OCI-LY7 (cell line): Measurements from ENCODE around the gene ADGRF4.

Experiments used
- EZH2phosphoT487 ChIP-seq: fragments of 200-600 bp; sonication (generic); IDR thresholded peaks from 2 replicates; pipeline ENCODE4 v1.6.1; 2018; ENCODE audit warnings: low read depth, borderline replicate concordance, mild to moderate bottlenecking, mixed run types, antibody characterized with exemption, low read length, moderate library complexity, mixed read lengths
- TF ChIP-seq, protein P1 (sequence below): fragments of 200-600 bp; sonication (generic); conservative IDR thresholded peaks from 2 replicates; pipeline ENCODE4 v1.5.1; 2014; ENCODE audit warnings: mild to moderate bottlenecking, antibody characterized with exemption, low read length, moderate library complexity, mixed read lengths

DNA sequence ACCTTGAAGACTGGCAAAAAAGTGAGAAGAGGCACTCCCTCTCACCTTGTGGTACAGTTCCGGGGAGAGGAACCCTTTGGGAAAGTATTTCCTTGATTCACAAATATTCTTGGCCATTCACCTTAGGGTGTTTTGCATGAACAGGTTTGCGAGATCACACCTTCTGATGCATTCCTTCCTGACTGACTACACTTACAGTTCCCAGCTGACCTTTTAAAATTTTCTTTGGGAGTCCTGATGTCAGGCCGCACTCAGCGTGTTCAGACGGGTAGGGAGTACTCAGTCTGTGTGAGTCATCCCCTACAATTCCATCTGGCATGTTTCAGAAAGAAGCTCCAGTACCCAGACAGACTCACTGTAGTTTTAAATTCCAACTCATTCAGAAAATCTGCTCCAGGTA lies 1.7 kb downstream of the ADGRF4 start:
- TF ChIP-seq, protein P1, sequence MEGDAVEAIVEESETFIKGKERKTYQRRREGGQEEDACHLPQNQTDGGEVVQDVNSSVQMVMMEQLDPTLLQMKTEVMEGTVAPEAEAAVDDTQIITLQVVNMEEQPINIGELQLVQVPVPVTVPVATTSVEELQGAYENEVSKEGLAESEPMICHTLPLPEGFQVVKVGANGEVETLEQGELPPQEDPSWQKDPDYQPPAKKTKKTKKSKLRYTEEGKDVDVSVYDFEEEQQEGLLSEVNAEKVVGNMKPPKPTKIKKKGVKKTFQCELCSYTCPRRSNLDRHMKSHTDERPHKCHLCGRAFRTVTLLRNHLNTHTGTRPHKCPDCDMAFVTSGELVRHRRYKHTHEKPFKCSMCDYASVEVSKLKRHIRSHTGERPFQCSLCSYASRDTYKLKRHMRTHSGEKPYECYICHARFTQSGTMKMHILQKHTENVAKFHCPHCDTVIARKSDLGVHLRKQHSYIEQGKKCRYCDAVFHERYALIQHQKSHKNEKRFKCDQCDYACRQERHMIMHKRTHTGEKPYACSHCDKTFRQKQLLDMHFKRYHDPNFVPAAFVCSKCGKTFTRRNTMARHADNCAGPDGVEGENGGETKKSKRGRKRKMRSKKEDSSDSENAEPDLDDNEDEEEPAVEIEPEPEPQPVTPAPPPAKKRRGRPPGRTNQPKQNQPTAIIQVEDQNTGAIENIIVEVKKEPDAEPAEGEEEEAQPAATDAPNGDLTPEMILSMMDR = no peak
- TF ChIP-seq EZH2phosphoT487 = no peak
